ENCODE measurements around the gene SFXN5.

SFXN5 gene

GRCh38 chr2:72991439-72991725 lies 80.1 kb downstream of the SFXN5 start:
- DNase-seq = no peak

- DNase-seq = no peak
Observed at GRCh38 chr2:72990695-72991438, 80.6 kb downstream of the SFXN5 start.

GRCh38 chr2:72989770-72990556 lies 81.5 kb downstream of the SFXN5 start:
- DNase-seq = no peak

GRCh38 chr2:72988726-72989273 lies 82.7 kb downstream of the SFXN5 start:
- no peak for DNase-seq

GRCh38 chr2:72988041-72988440 lies 83.5 kb downstream of the SFXN5 start:
- DNase-seq = no peak

GRCh38 chr2:72985891-72986683 lies 85.4 kb downstream of the SFXN5 start:
- DNase-seq = no peak

- DNase-seq = no peak
Observed at GRCh38 chr2:72985136-72985535, 86.4 kb downstream of the SFXN5 start.

GRCh38 chr2:72984172-72984671 lies 87.3 kb downstream of the SFXN5 start:
- DNase-seq = no peak

- no peak for DNase-seq
Observed at GRCh38 chr2:72983500-72984161, 87.9 kb downstream of the SFXN5 start.

GRCh38 chr2:72982781-72983499 lies 88.6 kb downstream of the SFXN5 start:
- no peak for DNase-seq

GRCh38 chr2:72982219-72982618 lies 89.3 kb downstream of the SFXN5 start:
- no peak for DNase-seq

GRCh38 chr2:72981536-72981935 lies 90.0 kb downstream of the SFXN5 start:
- no peak for DNase-seq

- DNase-seq = no peak
Observed at GRCh38 chr2:72980535-72981217, 90.8 kb downstream of the SFXN5 start.

GRCh38 chr2:72979896-72980295 lies 91.6 kb downstream of the SFXN5 start:
- no peak for DNase-seq

- DNase-seq = no peak
Observed at GRCh38 chr2:72975017-72975416, 96.5 kb downstream of the SFXN5 start.

GRCh38 chr2:72974436-72974754 lies 97.1 kb downstream of the SFXN5 start:
- DNase-seq = no peak

GRCh38 chr2:72973566-72974435 lies 97.7 kb downstream of the SFXN5 start:
- DNase-seq = peak; percentile 91

- no peak for DNase-seq
Observed at GRCh38 chr2:72973137-72973535, 98.4 kb downstream of the SFXN5 start.

GRCh38 chr2:72972352-72973136 lies 99.0 kb downstream of the SFXN5 start:
- no peak for DNase-seq

- DNase-seq = no peak
Observed at GRCh38 chr2:72971036-72971435, 100.5 kb downstream of the SFXN5 start.
